ENCODE results near the gene EVX1.

The EVX1 gene

GRCh38 chr7:27205325-27206280 is 37.0 kb upstream of the EVX1 start:
- no peak for DNase-seq (ENCODE audit: low read depth in 2 of 2)

- DNase-seq (ENCODE audit: low read depth in 2 of 2), result no peak
These were observed 35.1 kb upstream of the EVX1 start for GRCh38 chr7:27207348-27207985.

- DNase-seq (ENCODE audit: low read depth in 2 of 2), result no peak
These were observed 33.6 kb upstream of the EVX1 start for GRCh38 chr7:27208998-27209397.

- DNase-seq (ENCODE audit: low read depth in 2 of 2), result no peak
These were observed 32.6 kb upstream of the EVX1 start for GRCh38 chr7:27209933-27210440.

- no peak for DNase-seq (ENCODE audit: low read depth in 2 of 2)
These were observed 32.0 kb upstream of the EVX1 start for GRCh38 chr7:27210441-27211083.

GRCh38 chr7:27211084-27211446 is 31.5 kb upstream of the EVX1 start:
- no peak for DNase-seq (ENCODE audit: low read depth in 2 of 2)

GRCh38 chr7:27211764-27212204 is 30.8 kb upstream of the EVX1 start:
- DNase-seq (ENCODE audit: low read depth in 2 of 2), result no peak

- no peak for DNase-seq (ENCODE audit: low read depth in 2 of 2)
These were observed 29.8 kb upstream of the EVX1 start for GRCh38 chr7:27212497-27213432.

GRCh38 chr7:27213433-27214238 is 29.0 kb upstream of the EVX1 start:
- DNase-seq (ENCODE audit: low read depth in 2 of 2), result no peak

- DNase-seq (ENCODE audit: low read depth in 2 of 2), result no peak
These were observed 28.2 kb upstream of the EVX1 start for GRCh38 chr7:27214239-27214950.

- DNase-seq (ENCODE audit: low read depth in 2 of 2), result no peak
These were observed 27.2 kb upstream of the EVX1 start for GRCh38 chr7:27215356-27215755.

GRCh38 chr7:27217951-27218350 is 24.7 kb upstream of the EVX1 start:
- DNase-seq (ENCODE audit: low read depth in 2 of 2), result no peak

- no peak for DNase-seq (ENCODE audit: low read depth in 2 of 2)
These were observed 22.8 kb upstream of the EVX1 start for GRCh38 chr7:27219821-27220220.

- no peak for DNase-seq (ENCODE audit: low read depth in 2 of 2)
These were observed 22.1 kb upstream of the EVX1 start for GRCh38 chr7:27220440-27220955.

- no peak for DNase-seq (ENCODE audit: low read depth in 2 of 2)
These were observed 21.3 kb upstream of the EVX1 start for GRCh38 chr7:27221201-27221797.

- DNase-seq (ENCODE audit: low read depth in 2 of 2), result no peak
These were observed 18.5 kb upstream of the EVX1 start for GRCh38 chr7:27223941-27224575.

GRCh38 chr7:27224983-27225934 is 17.3 kb upstream of the EVX1 start:
- no peak for DNase-seq (ENCODE audit: low read depth in 2 of 2)
